ENCODE measurements around the gene STXBP5L.

DNA sequence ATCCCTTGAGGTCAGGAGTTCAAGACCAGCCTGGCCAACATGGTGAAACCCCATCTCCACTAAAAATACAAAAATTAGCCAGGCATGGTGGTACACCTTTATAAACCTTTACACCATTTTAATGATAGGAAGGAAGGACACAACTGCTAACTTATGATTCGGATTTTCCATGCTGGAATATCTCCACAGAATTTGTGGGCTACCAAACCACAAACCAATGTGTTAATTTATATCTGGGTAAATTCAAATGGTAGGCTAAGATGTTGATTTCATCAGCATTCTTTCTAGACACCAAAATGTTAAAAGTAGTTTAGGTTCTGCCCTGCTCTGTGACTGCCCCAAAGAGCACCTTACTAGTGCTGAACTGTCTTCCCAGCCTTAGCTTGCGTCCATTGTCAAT is 565.0 kb downstream of the STXBP5L start:
- TF ChIP-seq POLR2A (IDR thresholded peaks at IDR 0.05), result no peak
- TF ChIP-seq, protein P1, sequence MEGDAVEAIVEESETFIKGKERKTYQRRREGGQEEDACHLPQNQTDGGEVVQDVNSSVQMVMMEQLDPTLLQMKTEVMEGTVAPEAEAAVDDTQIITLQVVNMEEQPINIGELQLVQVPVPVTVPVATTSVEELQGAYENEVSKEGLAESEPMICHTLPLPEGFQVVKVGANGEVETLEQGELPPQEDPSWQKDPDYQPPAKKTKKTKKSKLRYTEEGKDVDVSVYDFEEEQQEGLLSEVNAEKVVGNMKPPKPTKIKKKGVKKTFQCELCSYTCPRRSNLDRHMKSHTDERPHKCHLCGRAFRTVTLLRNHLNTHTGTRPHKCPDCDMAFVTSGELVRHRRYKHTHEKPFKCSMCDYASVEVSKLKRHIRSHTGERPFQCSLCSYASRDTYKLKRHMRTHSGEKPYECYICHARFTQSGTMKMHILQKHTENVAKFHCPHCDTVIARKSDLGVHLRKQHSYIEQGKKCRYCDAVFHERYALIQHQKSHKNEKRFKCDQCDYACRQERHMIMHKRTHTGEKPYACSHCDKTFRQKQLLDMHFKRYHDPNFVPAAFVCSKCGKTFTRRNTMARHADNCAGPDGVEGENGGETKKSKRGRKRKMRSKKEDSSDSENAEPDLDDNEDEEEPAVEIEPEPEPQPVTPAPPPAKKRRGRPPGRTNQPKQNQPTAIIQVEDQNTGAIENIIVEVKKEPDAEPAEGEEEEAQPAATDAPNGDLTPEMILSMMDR (IDR thresholded peaks at IDR 0.05), result no peak
- no peak for TF ChIP-seq EP300 (IDR thresholded peaks at IDR 0.05)
